Tongue (tissue), 2 donors: ENCODE data around the gene MMRN2. TPM values are rescaled to one million over a fixed set of nuclear protein-coding genes. Genes with fewer than 3 reads are reported as not detected.
"Not testable (repeated sequence)": the region's sequence is repeated elsewhere in the genome, so short reads cannot be mapped to it uniquely, and the experiment has no call there.

Source experiments
- DNase-seq: peaks from one replicate; pipeline ENCODE4 v3.0.0-alpha.2; 2015
- total RNA-seq: library from RNA; depleted of rRNA; stranded (reverse); fragments of >200 nt; gene quantifications from one replicate; pipeline ENCODE4 v1.2.3, GENCODE V29; 2014

Gene MMRN2
- total RNA-seq, 1 donor from 2014 or later: 53.6 TPM

- no peak for DNase-seq
Observed at GRCh38 chr10:86940677-86941076, 16.7 kb downstream of the MMRN2 start.

GRCh38 chr10:86940076-86940475 is 17.3 kb downstream of the MMRN2 start:
- not testable (repeated sequence) for DNase-seq

GRCh38 chr10:86938260-86938659 is 19.2 kb downstream of the MMRN2 start:
- no peak for DNase-seq

DNA sequence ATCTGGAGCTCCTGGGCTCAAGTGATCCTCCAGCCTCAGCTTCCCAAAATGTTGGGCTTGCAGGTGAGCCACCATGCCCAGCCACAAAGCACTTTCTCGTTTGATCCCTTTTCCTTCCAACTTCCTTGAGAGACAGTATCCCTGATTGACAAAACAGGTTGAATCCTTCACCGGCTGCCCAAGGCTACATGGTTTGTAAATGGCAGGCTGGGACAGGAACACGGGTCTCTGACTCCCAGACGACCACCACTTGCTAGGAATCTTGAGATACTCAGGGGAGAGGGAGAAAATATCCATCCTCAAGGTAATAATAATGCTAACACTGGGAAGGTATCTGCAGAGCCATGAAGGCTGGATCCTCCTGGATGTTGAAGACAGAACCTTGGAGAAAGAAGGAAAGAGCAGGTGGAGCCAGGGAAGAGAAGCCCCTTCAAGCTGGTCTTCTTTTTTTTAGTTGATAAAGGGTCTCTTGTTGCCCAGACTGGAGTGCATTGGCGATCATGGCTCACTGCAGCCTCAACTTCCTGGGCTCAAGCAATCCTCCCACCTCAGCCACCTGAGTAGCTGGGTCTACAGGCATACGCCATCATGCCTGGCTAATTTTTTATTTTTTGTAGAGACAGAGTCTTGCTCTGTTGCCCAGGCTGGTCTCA is 19.8 kb downstream of the MMRN2 start:
- DNase-seq: no peak

GRCh38 chr10:86936661-86937501 is 20.5 kb downstream of the MMRN2 start:
- no peak for DNase-seq

- not testable (repeated sequence) for DNase-seq
Observed at GRCh38 chr10:86934162-86934711, 23.2 kb downstream of the MMRN2 start.

DNA sequence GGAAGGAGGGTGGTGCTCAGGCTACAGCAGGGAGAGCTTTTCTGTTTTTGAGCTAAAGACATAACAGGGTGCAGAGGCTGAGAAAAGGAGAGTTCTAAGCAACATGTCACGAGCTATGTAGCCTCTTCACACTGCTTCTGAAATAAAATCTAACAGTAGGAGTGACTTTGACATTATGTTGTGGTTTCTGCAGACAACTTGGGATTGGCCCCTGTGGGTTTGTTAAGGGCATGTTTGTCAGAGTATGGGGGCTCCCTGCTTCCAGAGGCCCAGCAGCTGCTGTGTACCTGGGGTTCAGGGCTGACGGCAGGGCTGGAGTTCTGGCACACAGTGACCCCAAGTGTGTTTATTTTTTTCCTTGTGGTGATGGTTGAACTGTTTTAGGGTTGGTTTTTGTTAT is 24.7 kb downstream of the MMRN2 start:
- no peak for DNase-seq

DNA sequence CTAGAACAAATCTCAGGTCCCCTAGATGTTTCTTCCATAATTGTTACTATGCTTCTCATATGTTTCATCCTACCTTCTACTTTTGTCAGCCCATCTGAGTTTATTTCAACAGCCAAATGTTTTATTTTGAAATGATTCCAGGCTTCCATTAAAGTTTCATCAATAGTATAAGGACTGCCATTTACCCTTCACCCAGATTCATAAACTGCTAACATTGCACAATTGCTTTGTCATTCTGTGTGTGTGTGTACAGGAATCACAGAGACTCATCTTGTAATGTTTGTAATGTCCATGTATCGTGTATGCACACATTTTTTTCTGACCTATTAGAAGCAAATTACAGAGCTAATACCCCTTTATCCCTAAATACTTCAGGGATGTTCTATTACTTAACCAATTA is 25.5 kb downstream of the MMRN2 start:
- DNase-seq: no peak

DNA sequence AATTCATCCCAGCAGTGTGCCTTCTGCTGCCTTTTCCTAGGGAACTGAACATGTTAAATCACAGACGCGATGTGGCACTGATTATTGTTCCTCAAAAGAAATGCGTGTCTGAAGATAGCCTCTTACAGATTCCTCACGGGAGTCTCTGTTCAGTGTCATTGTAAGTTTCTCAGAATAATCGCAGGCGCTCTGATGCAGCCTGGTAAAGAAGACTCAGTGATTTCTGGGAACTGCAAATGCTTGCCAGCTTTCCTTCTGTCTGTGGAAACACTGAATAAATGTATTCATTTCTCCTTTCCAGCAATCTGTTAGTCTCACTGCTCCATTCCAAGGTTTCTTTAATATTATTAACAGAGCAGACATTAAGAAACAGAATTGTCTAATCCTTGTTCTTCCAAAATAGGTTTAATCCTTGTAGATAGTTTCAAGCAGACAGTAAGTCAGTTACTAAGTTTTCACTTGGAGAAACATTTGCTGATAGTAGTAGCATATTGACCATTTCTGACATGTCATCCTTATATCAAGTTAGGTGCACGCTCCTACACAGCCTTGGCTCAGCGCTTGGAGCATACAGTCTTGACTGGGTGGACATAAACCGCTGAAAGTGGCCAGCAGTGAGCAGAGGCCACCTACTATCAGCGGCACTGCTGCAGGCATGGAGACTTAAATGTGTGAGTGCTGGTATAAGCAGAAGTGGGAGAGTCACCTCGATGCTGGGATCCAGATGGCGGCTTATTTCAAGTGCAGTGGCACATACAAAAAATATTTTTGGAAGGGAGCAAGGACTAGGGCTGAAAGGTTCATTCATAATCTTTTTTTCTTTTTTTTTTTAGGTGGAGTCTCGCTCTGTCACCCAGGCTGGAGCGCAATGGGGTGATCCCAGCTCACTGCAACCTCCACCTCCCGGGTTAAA is 27.7 kb downstream of the MMRN2 start:
- no peak for DNase-seq

DNA sequence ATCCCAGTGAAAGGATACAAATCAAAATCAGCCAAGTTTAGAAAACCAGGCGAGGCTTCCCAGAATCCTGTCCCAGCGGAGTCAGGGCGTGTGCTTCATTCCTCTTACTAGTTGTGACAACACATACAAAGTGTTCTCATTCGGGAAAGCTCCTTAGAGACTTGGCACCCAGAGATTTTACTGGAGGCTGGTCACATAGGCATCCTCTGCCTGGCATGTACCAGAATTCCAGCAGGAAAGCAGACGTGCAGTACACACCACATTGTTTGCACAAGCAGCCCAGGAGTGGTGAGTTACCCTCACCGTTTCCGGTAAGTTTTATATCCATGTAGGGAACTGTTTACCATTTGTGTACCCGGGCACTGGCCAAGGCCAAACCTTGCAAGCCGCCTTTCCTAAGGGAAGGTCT is 34.9 kb downstream of the MMRN2 start:
- DNase-seq: no peak

GRCh38 chr10:86918022-86918471 is 39.4 kb downstream of the MMRN2 start:
- no peak for DNase-seq

DNA sequence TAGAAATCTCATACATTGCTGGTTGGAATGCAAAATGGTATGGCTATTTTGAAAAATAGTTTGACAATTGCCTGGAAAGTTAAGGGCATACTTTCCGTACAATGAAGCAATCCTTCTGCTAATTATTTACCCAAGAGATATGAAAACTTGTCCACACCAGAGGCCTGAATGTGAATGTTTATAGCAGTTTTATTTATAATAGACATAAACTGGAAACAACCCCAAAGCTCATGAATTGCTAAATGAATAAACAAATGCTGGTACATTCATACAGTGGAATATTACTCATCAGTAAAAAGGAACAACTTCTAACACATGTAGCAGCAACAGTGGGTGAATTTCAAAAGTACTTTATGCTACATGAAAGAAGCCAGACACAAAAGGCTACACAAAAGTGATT is 42.7 kb downstream of the MMRN2 start:
- DNase-seq: no peak

DNA sequence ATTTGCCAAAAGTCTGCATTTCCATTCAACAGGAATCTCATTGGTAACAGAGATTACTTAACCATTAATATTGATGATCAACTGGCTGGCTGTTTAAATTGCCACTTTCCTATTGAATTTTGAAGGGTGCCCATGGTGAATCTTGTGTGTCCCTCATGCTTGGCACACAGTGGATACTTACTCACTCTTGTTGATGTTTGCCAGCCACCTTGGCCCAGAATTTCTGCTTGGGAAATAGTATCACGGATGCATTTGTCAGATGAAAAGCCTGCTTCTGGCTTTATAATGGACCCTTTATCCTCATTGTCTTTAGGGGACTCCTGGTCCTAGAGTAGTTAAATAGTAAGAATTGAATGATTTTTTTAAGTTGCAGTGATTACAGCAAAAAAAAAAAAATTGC is 52.0 kb downstream of the MMRN2 start:
- DNase-seq: no peak

GRCh38 chr10:86904600-86904999 is 52.8 kb downstream of the MMRN2 start:
- DNase-seq: no peak

DNA sequence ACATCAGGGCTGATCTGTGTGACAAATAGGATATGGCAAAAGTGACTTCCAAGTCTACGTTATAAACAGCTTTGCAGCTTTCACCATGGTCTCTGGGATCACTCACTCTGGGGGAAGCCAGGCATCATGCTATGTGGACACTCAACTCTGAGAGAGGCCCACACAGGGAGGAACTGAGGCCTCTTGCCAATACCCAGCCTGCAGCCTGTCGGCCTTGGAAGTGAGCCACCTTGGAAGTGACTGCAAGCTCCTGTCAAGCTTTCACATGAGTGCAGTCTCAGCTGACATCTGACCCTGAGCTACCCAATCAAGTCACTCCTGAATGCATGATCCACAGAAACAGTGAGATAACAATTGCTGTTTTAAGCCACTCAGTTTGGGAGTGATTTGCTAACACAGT is 56.5 kb downstream of the MMRN2 start:
- peak; percentile 87 for DNase-seq

GRCh38 chr10:86899670-86900276 is 57.6 kb downstream of the MMRN2 start:
- DNase-seq: peak; percentile 90

DNA sequence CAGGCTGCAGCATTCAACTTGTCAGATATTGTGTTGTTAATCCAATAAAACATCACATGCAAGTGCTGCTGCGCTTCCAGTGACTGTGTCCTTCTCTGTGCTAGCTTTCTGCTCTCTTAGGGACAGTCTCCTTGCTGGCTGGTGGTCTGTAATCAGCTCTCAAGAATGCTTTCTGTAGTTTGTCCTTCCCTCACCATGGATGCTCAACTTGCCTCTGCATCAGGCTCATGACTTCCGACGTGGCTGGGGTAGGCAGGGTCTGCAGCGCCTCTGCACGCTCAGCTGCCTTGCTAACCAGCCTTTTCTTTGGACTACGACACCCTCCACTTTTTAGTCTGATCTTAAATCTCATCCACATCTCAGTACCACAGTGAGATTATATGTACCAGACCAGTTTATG is 58.3 kb downstream of the MMRN2 start:
- DNase-seq: no peak

DNA sequence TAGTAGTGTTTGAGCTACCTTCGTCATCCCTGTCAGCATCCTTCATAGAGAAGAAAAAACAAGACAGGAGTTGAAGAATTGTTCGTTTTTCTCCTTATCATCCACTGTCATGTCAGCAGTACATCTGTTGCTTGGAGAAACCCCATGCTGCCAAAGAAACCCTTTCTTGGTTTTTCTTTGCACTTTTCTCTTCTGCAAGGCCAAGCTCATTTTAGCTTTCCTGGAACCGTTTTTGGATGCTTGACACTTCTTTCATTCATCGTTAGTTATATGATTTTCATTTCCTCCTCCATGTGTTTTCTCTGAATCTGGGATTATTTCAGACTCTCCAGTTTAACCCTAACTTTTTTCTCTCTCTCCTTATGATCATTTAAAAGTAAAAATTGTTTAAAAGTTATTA is 58.9 kb downstream of the MMRN2 start:
- DNase-seq: no peak

GRCh38 chr10:86889997-86890396 is 67.4 kb downstream of the MMRN2 start:
- no peak for DNase-seq

- DNase-seq: no peak
Observed at GRCh38 chr10:86888585-86889381, 68.6 kb downstream of the MMRN2 start.
